ENCODE data around the gene LPO. TPM values are rescaled to one million over a fixed set of nuclear protein-coding genes. Genes with fewer than 3 reads are reported as not detected.
A peak's percentile ranks its signal among the peaks of the same experiment; 100 is the strongest.

LPO gene
- total and polyA plus RNA-seq, 2 experiments from 2014 or later = 0.29 to 1.0 TPM

GRCh38 chr17:58275417-58275816 is 37.0 kb downstream of the LPO start:
- H4K20me1 ChIP-seq (ENCODE audit: insufficient read depth, poor library complexity, severe bottlenecking) = no peaks in the 10 kb centered on the region
- H3K9me3 ChIP-seq (ENCODE audit: low read depth) = no peaks in the 10 kb centered on the region
- H3K4me3 ChIP-seq = no peak overlapping the region
- H3K27me3 ChIP-seq = no peaks in the 10 kb centered on the region
- DNase-seq (ENCODE audit: low spot score) = no peak
- 92% methylated on average over 10 of the region's 10 CpGs for WGBS (ENCODE audit: low lambda C conversion rate, missing lambda C conversion rate)
- H3K79me2 ChIP-seq = no peaks in the 10 kb centered on the region
- no peak overlapping the region for H2AFZ ChIP-seq
- H3K4me2 ChIP-seq = no peak overlapping the region
- H3K27ac ChIP-seq = no peak overlapping the region
- H3K36me3 ChIP-seq (replicated peaks; ENCODE audit: insufficient read depth, low read depth) = no peaks in the 10 kb centered on the region
- TF ChIP-seq EZH2phosphoT487 (IDR thresholded peaks at IDR 0.05; ENCODE audit: low read depth, severe bottlenecking, unreplicated experiment) (no peak), CTCF (IDR thresholded peaks at IDR 0.05; ENCODE audit: poor library complexity) (no peak), EZH2 (IDR thresholded peaks at IDR 0.05; ENCODE audit: borderline replicate concordance) (no peak)
- no peaks in the 10 kb centered on the region for H3K9me2 ChIP-seq (replicated peaks; ENCODE audit: insufficient read depth)
- H3K4me1 ChIP-seq (ENCODE audit: insufficient read depth) = no peaks in the 10 kb centered on the region

- H4K20me1 ChIP-seq (ENCODE audit: insufficient read depth, poor library complexity, severe bottlenecking) = no peaks in the 10 kb centered on the region
These were observed 38.0 kb downstream of the LPO start for GRCh38 chr17:58276423-58276822.

GRCh38 chr17:58277107-58277801 is 38.9 kb downstream of the LPO start:
- H3K9me3 ChIP-seq (ENCODE audit: low read depth) = no peaks in the 10 kb centered on the region
- no peak for DNase-seq (ENCODE audit: low spot score)
- no peak overlapping the region for H3K4me3 ChIP-seq
- no peaks in the 10 kb centered on the region for H4K20me1 ChIP-seq (ENCODE audit: insufficient read depth, poor library complexity, severe bottlenecking)
- TF ChIP-seq EZH2 (IDR thresholded peaks at IDR 0.05; ENCODE audit: borderline replicate concordance) (no peak), CTCF (IDR thresholded peaks at IDR 0.05; ENCODE audit: poor library complexity) (peak; percentile 40)
- no peak overlapping the region for H2AFZ ChIP-seq
- no peaks in the 10 kb centered on the region for H3K9me2 ChIP-seq (replicated peaks; ENCODE audit: insufficient read depth)
- no peak overlapping the region for H3K4me2 ChIP-seq
- H3K4me1 ChIP-seq (ENCODE audit: insufficient read depth) = no peaks in the 10 kb centered on the region
- no peaks in the 10 kb centered on the region for H3K36me3 ChIP-seq (replicated peaks; ENCODE audit: insufficient read depth, low read depth)
- H3K27ac ChIP-seq = no peak overlapping the region
- H3K27me3 ChIP-seq = no peaks in the 10 kb centered on the region
- WGBS (ENCODE audit: low lambda C conversion rate, missing lambda C conversion rate) = 69% methylated on average over 5 of the region's 5 CpGs
- no peaks in the 10 kb centered on the region for H3K79me2 ChIP-seq

More at GRCh38 chr17:58276423-58276822, 38.0 kb downstream of the LPO start:
- H3K36me3 ChIP-seq (replicated peaks; ENCODE audit: insufficient read depth, low read depth) = no peaks in the 10 kb centered on the region
- no peak for DNase-seq (ENCODE audit: low spot score)
- no peak overlapping the region for H3K4me2 ChIP-seq
- no peaks in the 10 kb centered on the region for H3K4me1 ChIP-seq (ENCODE audit: insufficient read depth)
- H2AFZ ChIP-seq = no peak overlapping the region
- H3K9me3 ChIP-seq (ENCODE audit: low read depth) = no peaks in the 10 kb centered on the region
- no peaks in the 10 kb centered on the region for H3K79me2 ChIP-seq
- TF ChIP-seq CTCF (IDR thresholded peaks at IDR 0.05; ENCODE audit: poor library complexity) (no peak), EZH2 (IDR thresholded peaks at IDR 0.05; ENCODE audit: borderline replicate concordance) (no peak), EZH2phosphoT487 (IDR thresholded peaks at IDR 0.05; ENCODE audit: low read depth, severe bottlenecking, unreplicated experiment) (no peak)
- H3K9me2 ChIP-seq (replicated peaks; ENCODE audit: insufficient read depth) = no peaks in the 10 kb centered on the region
- H3K27me3 ChIP-seq = no peaks in the 10 kb centered on the region
- no peak overlapping the region for H3K27ac ChIP-seq
- no peak overlapping the region for H3K4me3 ChIP-seq
- WGBS (ENCODE audit: low lambda C conversion rate, missing lambda C conversion rate) = 46% methylated on average over 2 of the region's 2 CpGs

Measured in hepatocyte (in vitro differentiated cells).